CD14-positive monocyte (primary cell): ENCODE data around the gene SOCS3. TPM values are rescaled to one million over a fixed set of nuclear protein-coding genes. Genes with fewer than 3 reads are reported as not detected.
A peak's percentile ranks its signal among the peaks of the same experiment; 100 is the strongest.

ENCODE experiments used
- DNase-seq, 3 donors: peaks; one replicate each; pipeline ENCODE4 v3.0.0-alpha.2; 2011 to 2022
- H2AFZ ChIP-seq: 2 replicates; pipeline ENCODE4 v1.6.0; 2012; ENCODE audit warnings: mild to moderate bottlenecking, low read depth, low read length, inconsistent platforms; ENCODE audit not compliant: insufficient read depth, poor library complexity, severe bottlenecking
- H3K27ac ChIP-seq, 2 donors: 1 replicate in 1 of 2; 2 replicates in 1 of 2; pipeline ENCODE4 v1.5.1; 2012 to 2013; ENCODE audit warnings: low read length in 2 of 2, control low read depth in 1 of 2, inconsistent platforms in 1 of 2, low read depth in 1 of 2, mild to moderate bottlenecking in 1 of 2
- H3K27me3 ChIP-seq, 2 donors: one replicate each; pipeline versions ENCODE4 v1.6.0 to v1.6.1; 2011 to 2013; ENCODE audit warnings: low read length in 2 of 2; ENCODE audit not compliant: control insufficient read depth in 2 of 2, insufficient read depth in 2 of 2
- H3K36me3 ChIP-seq, 2 donors: replicated peaks in 1 of 2; 1 replicate in 1 of 2; 2 replicates in 1 of 2; pipeline versions ENCODE4 v1.5.1 to v1.6.1; 2012 to 2013; ENCODE audit warnings: low read length in 2 of 2, control low read depth in 1 of 2, inconsistent platforms in 1 of 2, mild to moderate bottlenecking in 1 of 2; ENCODE audit not compliant: insufficient read depth in 2 of 2, control insufficient read depth in 1 of 2
- H3K4me1 ChIP-seq, 2 donors: 1 replicate in 1 of 2; 2 replicates in 1 of 2; pipeline versions ENCODE4 v1.5.1 to v1.6.1; 2012 to 2013; ENCODE audit warnings: low read length in 2 of 2, control low read depth in 1 of 2, inconsistent platforms in 1 of 2, mild to moderate bottlenecking in 1 of 2, moderate library complexity in 1 of 2; ENCODE audit not compliant: insufficient read depth in 2 of 2, control insufficient read depth in 1 of 2
- H3K4me2 ChIP-seq: replicated peaks from 2 replicates; pipeline ENCODE3; 2012; ENCODE audit warnings: low read length, moderate library complexity, mild to moderate bottlenecking; ENCODE audit not compliant: poor library complexity, severe bottlenecking; ENCODE audit errors: extremely low read depth
- H3K4me3 ChIP-seq, 3 experiments: fragments of 200-600 bp in 1 of 3; sonication (generic) in 1 of 3; replicated peaks in 1 of 3; 1 replicate in 2 of 3; 2 replicates in 1 of 3; pipeline ENCODE4 v1.5.1; 2011 to 2013; ENCODE audit warnings: low read length in 3 of 3, mild to moderate bottlenecking in 3 of 3, control low read depth in 2 of 3, low read depth in 2 of 3, inconsistent platforms in 1 of 3, moderate library complexity in 1 of 3
- H3K79me2 ChIP-seq: 2 replicates; pipeline ENCODE4 v1.6.0; 2012; ENCODE audit warnings: mild to moderate bottlenecking, control low read depth, inconsistent platforms, low read length, moderate library complexity; ENCODE audit not compliant: insufficient read depth
- H3K9ac ChIP-seq: 2 replicates; pipeline ENCODE4 v1.6.0; 2017; ENCODE audit warnings: low read length, mild to moderate bottlenecking; ENCODE audit not compliant: insufficient read depth, poor library complexity, severe bottlenecking
- H3K9me3 ChIP-seq, 2 donors: replicated peaks in 1 of 2; 1 replicate in 1 of 2; 2 replicates in 1 of 2; pipeline versions ENCODE4 v1.5.1 to v1.6.1; 2012 to 2013; ENCODE audit warnings: low read length in 2 of 2, control low read depth in 1 of 2; ENCODE audit not compliant: control insufficient read depth in 1 of 2, insufficient read depth in 1 of 2
- H4K20me1 ChIP-seq: 2 replicates; pipeline ENCODE4 v1.6.0; 2012; ENCODE audit warnings: mild to moderate bottlenecking, low read length, control low read depth, moderate library complexity; ENCODE audit not compliant: insufficient read depth
- H3K27ac Mint-ChIP-seq, 7 donors: one replicate each; pipeline ENCODE4 v1.8.0; 2020; ENCODE audit warnings: mild to moderate bottlenecking in 7 of 7, mixed read lengths in 7 of 7, moderate library complexity in 6 of 7, inconsistent platforms in 2 of 7
- H3K27me3 Mint-ChIP-seq, 3 donors: one replicate each; pipeline ENCODE4 v1.8.0; 2021 to 2022; ENCODE audit warnings: low read depth in 3 of 3, mild to moderate bottlenecking in 3 of 3, mixed read lengths in 3 of 3, moderate library complexity in 3 of 3, inconsistent platforms in 1 of 3
- H3K36me3 Mint-ChIP-seq, 2 donors: one replicate each; pipeline ENCODE4 v1.8.0; 2020; ENCODE audit warnings: mixed read lengths in 2 of 2, inconsistent platforms in 1 of 2, mild to moderate bottlenecking in 1 of 2
- H3K4me1 Mint-ChIP-seq: one replicate; pipeline ENCODE4 v1.8.0; 2020; ENCODE audit warnings: mild to moderate bottlenecking, mixed read lengths
- H3K4me3 Mint-ChIP-seq, 2 donors: one replicate each; pipeline ENCODE4 v1.8.0; 2020; ENCODE audit warnings: mild to moderate bottlenecking in 2 of 2, mixed read lengths in 2 of 2, moderate library complexity in 1 of 2
- H3K9me3 Mint-ChIP-seq, 7 donors: one replicate each; pipeline ENCODE4 v1.8.0; 2020 to 2022; ENCODE audit warnings: mixed read lengths in 7 of 7, mild to moderate bottlenecking in 6 of 7, moderate library complexity in 6 of 7, inconsistent platforms in 2 of 7
- WGBS: methylation state at CpG from one replicate; pipeline ENCODE4 v1.1.5; 2013; ENCODE audit warnings: missing lambda C conversion rate; ENCODE audit not compliant: insufficient coverage; 5-methylcytosine and 5-hydroxymethylcytosine counted together
- intact Hi-C, 2 donors: fragments of 100-400 bp; cut with micrococcal nuclease; formaldehyde crosslinking; loops; one replicate each; pipeline versions ENCODE4 v1.15.0 to v1.15.1; 2023
- polyA minus RNA-seq: library from RNA; depleted of rRNA, polyadenylated mRNA; stranded (reverse); fragments of >200 nt; gene quantifications from 2 replicates; pipeline ENCODE4 v1.2.3, GENCODE V29; 2012
- polyA plus RNA-seq, 3 donors: library from polyadenylated mRNA; depleted of rRNA in 1 of 3; unstranded in 2 of 3; stranded (reverse) in 1 of 3; fragments of 300-500 nt in 2 of 3; fragments of >200 nt in 1 of 3; fragmentation: Illumina TruSeq in 2 of 3; gene quantifications; 1 replicate in 2 of 3; 2 replicates in 1 of 3; pipeline ENCODE4 v1.2.3, GENCODE V29; 2012 to 2021
- total RNA-seq, 12 experiments: library from RNA in 1 of 12; stranded (reverse) in 1 of 12; fragments of 120-200 nt in 1 of 12; gene quantifications; one replicate each; pipeline ENCODE4 v1.2.4 and lab custom pipeline; 2013 to 2026; ENCODE audit warnings: mixed read lengths in 6 of 12, inconsistent platforms in 1 of 12
- TF ChIP-seq, protein P1 (sequence below): fragments of 200-600 bp; IDR thresholded peaks from one replicate; pipeline ENCODE4 v1.8.0; 2022; ENCODE audit warnings: antibody characterized with exemption, mild to moderate bottlenecking

The SOCS3 gene, protein sequence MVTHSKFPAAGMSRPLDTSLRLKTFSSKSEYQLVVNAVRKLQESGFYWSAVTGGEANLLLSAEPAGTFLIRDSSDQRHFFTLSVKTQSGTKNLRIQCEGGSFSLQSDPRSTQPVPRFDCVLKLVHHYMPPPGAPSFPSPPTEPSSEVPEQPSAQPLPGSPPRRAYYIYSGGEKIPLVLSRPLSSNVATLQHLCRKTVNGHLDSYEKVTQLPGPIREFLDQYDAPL
- total RNA-seq (2013), result 227 TPM
- 100 to 1,000 TPM; 123 to 441 (median 144) TPM for polyA plus RNA-seq
- polyA minus RNA-seq, result 356 and 382 TPM in 2 replicates
- 174 to 1,630 (median 442) reads per million in 11 experiments for total RNA-seq (lab: John Stamatoyannopoulos, UW)

DNA sequence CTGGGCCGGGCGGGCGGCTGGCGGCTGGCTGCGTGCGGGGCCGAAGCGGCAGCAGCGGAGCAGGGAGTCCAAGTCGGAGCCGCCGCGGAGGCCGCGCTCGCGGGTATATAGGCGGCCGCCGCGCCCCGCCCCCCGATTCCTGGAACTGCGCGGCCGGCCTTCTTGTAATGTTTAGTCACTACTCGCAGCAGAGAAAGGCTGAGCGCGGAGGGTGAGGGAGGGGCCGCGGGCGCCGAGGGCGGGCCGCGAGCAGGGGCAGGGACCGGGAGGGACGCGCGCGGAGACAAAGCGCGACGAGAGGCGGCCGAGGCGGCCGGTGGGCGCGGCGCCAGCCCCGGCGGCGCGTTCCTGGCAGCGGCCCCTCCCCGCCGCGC is at the start of gene SOCS3:
Gene SOCS3, minus strand, starts transcription at position 81 of the 374 bp plus-strand sequence. CDS start 982 bp downstream, outside the sequence.
- peak within 1 kb of the TSS; percentile 88 to 93 for H3K4me3 Mint-ChIP-seq
- TF ChIP-seq, protein P1, sequence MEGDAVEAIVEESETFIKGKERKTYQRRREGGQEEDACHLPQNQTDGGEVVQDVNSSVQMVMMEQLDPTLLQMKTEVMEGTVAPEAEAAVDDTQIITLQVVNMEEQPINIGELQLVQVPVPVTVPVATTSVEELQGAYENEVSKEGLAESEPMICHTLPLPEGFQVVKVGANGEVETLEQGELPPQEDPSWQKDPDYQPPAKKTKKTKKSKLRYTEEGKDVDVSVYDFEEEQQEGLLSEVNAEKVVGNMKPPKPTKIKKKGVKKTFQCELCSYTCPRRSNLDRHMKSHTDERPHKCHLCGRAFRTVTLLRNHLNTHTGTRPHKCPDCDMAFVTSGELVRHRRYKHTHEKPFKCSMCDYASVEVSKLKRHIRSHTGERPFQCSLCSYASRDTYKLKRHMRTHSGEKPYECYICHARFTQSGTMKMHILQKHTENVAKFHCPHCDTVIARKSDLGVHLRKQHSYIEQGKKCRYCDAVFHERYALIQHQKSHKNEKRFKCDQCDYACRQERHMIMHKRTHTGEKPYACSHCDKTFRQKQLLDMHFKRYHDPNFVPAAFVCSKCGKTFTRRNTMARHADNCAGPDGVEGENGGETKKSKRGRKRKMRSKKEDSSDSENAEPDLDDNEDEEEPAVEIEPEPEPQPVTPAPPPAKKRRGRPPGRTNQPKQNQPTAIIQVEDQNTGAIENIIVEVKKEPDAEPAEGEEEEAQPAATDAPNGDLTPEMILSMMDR, result no peak
- Histone ChIP-seq H3K4me2 (peak within 1 kb of the TSS; percentile 93), H3K36me3 (peaks cover 0 to 19% of the 10 kb centered on the region in 2 donors), H4K20me1 (peaks cover 32% of the 10 kb centered on the region), H3K9ac (peak within 1 kb of the TSS; percentile 85), H3K79me2 (no peaks in the 10 kb centered on the region), H3K4me3 (peak within 1 kb of the TSS; percentile 79 to 98 (median 97)), H3K27me3 (peaks cover 8 to 36% of the 10 kb centered on the region in 2 donors), H3K4me1 (peaks cover 45 to 60% of the 10 kb centered on the region in 2 donors), H3K27ac (peak within 1 kb of the TSS; percentile 14 to 82), H3K9me3 (no peaks in the 10 kb centered on the region), H2AFZ (no peak within 1 kb of the TSS)
- H3K36me3 Mint-ChIP-seq, result peaks cover 23 to 30% of the 10 kb centered on the region in 2 donors
- peak; percentile 92 to 96 (median 95) for DNase-seq
- under 1% methylated on average over 45 of the region's 59 CpGs for WGBS
- H3K27me3 Mint-ChIP-seq, result peaks cover 33 to 61% (median 48%) of the 10 kb centered on the region in 3 donors
- intact Hi-C loops, result loop anchor here (1.0 to 5.0 kb wide), 6 partner anchors 15 to 73 kb away; no protein-coding TSS in a partner anchor
- H3K4me1 Mint-ChIP-seq, result peaks cover 52% of the 10 kb centered on the region
- peak within 1 kb of the TSS; percentile 85 to 96 (median 90) for H3K27ac Mint-ChIP-seq
- peaks cover 0 to 17% (median 15%) of the 10 kb centered on the region in 7 donors for H3K9me3 Mint-ChIP-seq

DNA sequence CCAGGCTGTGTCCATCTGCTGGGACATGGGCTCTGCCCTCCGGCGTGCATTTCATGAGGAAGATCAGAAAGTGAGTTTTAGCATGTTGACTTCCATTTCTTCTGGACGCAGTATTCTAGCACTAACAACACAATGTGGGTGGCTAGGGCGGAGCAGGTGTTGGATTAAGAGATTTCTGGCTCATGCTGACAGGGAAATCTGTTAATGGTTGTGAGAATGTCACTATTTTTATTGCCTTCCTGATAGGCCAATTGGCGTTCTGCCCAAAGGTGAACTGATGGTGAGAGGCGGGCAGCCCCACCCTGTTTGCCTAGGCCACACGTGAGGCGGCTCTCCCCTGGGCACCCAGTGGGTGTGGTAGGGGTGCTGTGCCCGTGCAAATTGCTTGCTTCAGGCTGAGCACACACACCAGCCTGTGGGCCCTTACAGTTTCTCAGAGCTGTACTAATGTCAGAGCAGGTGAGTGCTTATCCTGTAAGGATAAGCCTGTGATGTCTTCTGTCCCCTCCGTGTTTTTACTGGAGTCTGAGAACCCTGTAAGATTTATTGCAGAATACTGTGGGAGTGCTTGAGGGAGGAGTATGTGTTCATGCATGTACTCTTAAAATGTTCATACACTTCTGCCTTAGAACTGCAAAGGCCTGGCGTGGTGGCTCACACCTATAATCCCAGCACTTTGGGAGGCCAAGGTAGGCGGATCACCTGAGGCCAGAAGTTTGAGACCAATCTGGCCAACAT is 49.5 kb upstream of the SOCS3 start:
- intact Hi-C loops, result loop anchor here in 1 of 2 donors (5.0 kb wide), 1 partner anchor 47 kb away; the partner anchor contains the start of gene SOCS3
- 87% methylated on average over 6 of the region's 12 CpGs for WGBS
- Histone ChIP-seq H2AFZ (no peak overlapping the region), H3K27me3 (no peaks in the 10 kb centered on the region), H3K4me1 (peaks cover 30 to 35% of the 10 kb centered on the region in 2 donors), H3K9me3 (no peaks in the 10 kb centered on the region), H3K36me3 (peaks cover 51 to 61% of the 10 kb centered on the region in 2 donors), H3K79me2 (peaks cover 87% of the 10 kb centered on the region), H3K4me3 (no peak overlapping the region), H4K20me1 (peaks cover 41% of the 10 kb centered on the region), H3K27ac (peak overlapping the region in 1 of 2 donors; percentile 38), H3K4me2 (no peak overlapping the region), H3K9ac (no peak overlapping the region)
- TF ChIP-seq, protein P1, result no peak
- H3K27ac Mint-ChIP-seq, result peak overlapping the region in 5 of 7 donors; percentile 63 to 90 (median 76)
- H3K4me1 Mint-ChIP-seq, result peaks cover 51% of the 10 kb centered on the region
- peaks cover 0 to 2% (median 0%) of the 10 kb centered on the region in 7 donors for H3K9me3 Mint-ChIP-seq
- DNase-seq, result no peak
- H3K27me3 Mint-ChIP-seq, result no peaks in the 10 kb centered on the region
- peaks cover 80 to 95% of the 10 kb centered on the region in 2 donors for H3K36me3 Mint-ChIP-seq
- no peak overlapping the region for H3K4me3 Mint-ChIP-seq
